ENCODE measurements around the gene CPEB3.
"Not testable (repeated sequence)": the region's sequence is repeated elsewhere in the genome, so short reads cannot be mapped to it uniquely, and the experiment has no call there.

The CPEB3 gene

GRCh38 chr10:92150823-92151222, 140.1 kb downstream of the CPEB3 start:
- peaks cover 7% of the 10 kb centered on the region for H3K4me1 Mint-ChIP-seq (ENCODE audit: low read depth)
- no peaks in the 10 kb centered on the region for H3K27me3 Mint-ChIP-seq
- H3K27ac Mint-ChIP-seq, result no peak overlapping the region
- H3K9me3 Mint-ChIP-seq, result no peaks in the 10 kb centered on the region
- H3K4me3 Mint-ChIP-seq, result no peak overlapping the region
- no peaks in the 10 kb centered on the region for H3K36me3 Mint-ChIP-seq (ENCODE audit: low read depth)

GRCh38 chr10:92149261-92149660, 141.6 kb downstream of the CPEB3 start:
- Mint-ChIP-seq H3K4me1 (ENCODE audit: low read depth) (peaks cover 15% of the 10 kb centered on the region), H3K36me3 (ENCODE audit: low read depth) (no peaks in the 10 kb centered on the region), H3K4me3 (no peak overlapping the region), H3K9me3 (no peaks in the 10 kb centered on the region), H3K27me3 (no peaks in the 10 kb centered on the region), H3K27ac (no peak overlapping the region)

- H3K27ac Mint-ChIP-seq, result no peak overlapping the region
- no peak overlapping the region for H3K4me3 Mint-ChIP-seq
- no peaks in the 10 kb centered on the region for H3K9me3 Mint-ChIP-seq
- H3K4me1 Mint-ChIP-seq (ENCODE audit: low read depth), result peaks cover 26% of the 10 kb centered on the region
- peaks cover 4% of the 10 kb centered on the region for H3K36me3 Mint-ChIP-seq (ENCODE audit: low read depth)
- H3K27me3 Mint-ChIP-seq, result no peaks in the 10 kb centered on the region
Measured at GRCh38 chr10:92146781-92147180, 144.1 kb downstream of the CPEB3 start.

- H3K9me3 Mint-ChIP-seq, result no peaks in the 10 kb centered on the region
- no peak overlapping the region for H3K4me3 Mint-ChIP-seq
- no peak overlapping the region for H3K27ac Mint-ChIP-seq
- H3K4me1 Mint-ChIP-seq (ENCODE audit: low read depth), result peaks cover 26% of the 10 kb centered on the region
- H3K36me3 Mint-ChIP-seq (ENCODE audit: low read depth), result peaks cover 4% of the 10 kb centered on the region
- H3K27me3 Mint-ChIP-seq, result no peaks in the 10 kb centered on the region
Measured at GRCh38 chr10:92146107-92146506, 144.8 kb downstream of the CPEB3 start.

- H3K9me3 Mint-ChIP-seq, result no peaks in the 10 kb centered on the region
- H3K27me3 Mint-ChIP-seq, result no peaks in the 10 kb centered on the region
- no peak overlapping the region for H3K27ac Mint-ChIP-seq
- H3K4me3 Mint-ChIP-seq, result no peak overlapping the region
- peaks cover 26% of the 10 kb centered on the region for H3K4me1 Mint-ChIP-seq (ENCODE audit: low read depth)
- peaks cover 15% of the 10 kb centered on the region for H3K36me3 Mint-ChIP-seq (ENCODE audit: low read depth)
Measured at GRCh38 chr10:92142949-92143348, 147.9 kb downstream of the CPEB3 start.

- H3K27me3 Mint-ChIP-seq, result no peaks in the 10 kb centered on the region
- H3K27ac Mint-ChIP-seq, result no peak overlapping the region
- no peak overlapping the region for H3K4me3 Mint-ChIP-seq
- H3K9me3 Mint-ChIP-seq, result no peaks in the 10 kb centered on the region
- peaks cover 26% of the 10 kb centered on the region for H3K4me1 Mint-ChIP-seq (ENCODE audit: low read depth)
- peaks cover 16% of the 10 kb centered on the region for H3K36me3 Mint-ChIP-seq (ENCODE audit: low read depth)
Measured at GRCh38 chr10:92142512-92142911, 148.4 kb downstream of the CPEB3 start.

GRCh38 chr10:92141147-92141546, 149.7 kb downstream of the CPEB3 start:
- not testable (repeated sequence) for H3K27me3 Mint-ChIP-seq, H3K27ac Mint-ChIP-seq, H3K9me3 Mint-ChIP-seq, H3K4me3 Mint-ChIP-seq
- Mint-ChIP-seq H3K36me3 (ENCODE audit: low read depth) (peaks cover 19% of the 10 kb centered on the region), H3K4me1 (ENCODE audit: low read depth) (peaks cover 21% of the 10 kb centered on the region)

- H3K27me3 Mint-ChIP-seq; H3K27ac Mint-ChIP-seq; H3K9me3 Mint-ChIP-seq; H3K4me1 Mint-ChIP-seq (ENCODE audit: low read depth); H3K4me3 Mint-ChIP-seq: not testable (repeated sequence)
- H3K36me3 Mint-ChIP-seq (ENCODE audit: low read depth), result peaks cover 23% of the 10 kb centered on the region
Measured at GRCh38 chr10:92134049-92134448, 156.8 kb downstream of the CPEB3 start.

- Mint-ChIP-seq H3K36me3 (ENCODE audit: low read depth) (peaks cover 14% of the 10 kb centered on the region), H3K27ac (no peak overlapping the region), H3K27me3 (no peaks in the 10 kb centered on the region), H3K9me3 (no peaks in the 10 kb centered on the region), H3K4me1 (ENCODE audit: low read depth) (peaks cover 7% of the 10 kb centered on the region), H3K4me3 (no peak overlapping the region)
Measured at GRCh38 chr10:92131275-92131820, 159.5 kb downstream of the CPEB3 start.

GRCh38 chr10:92130622-92131274, 160.1 kb downstream of the CPEB3 start:
- Mint-ChIP-seq H3K36me3 (ENCODE audit: low read depth) (peaks cover 9% of the 10 kb centered on the region), H3K4me3 (no peak overlapping the region), H3K27ac (no peak overlapping the region), H3K9me3 (no peaks in the 10 kb centered on the region), H3K4me1 (ENCODE audit: low read depth) (peaks cover 7% of the 10 kb centered on the region), H3K27me3 (no peaks in the 10 kb centered on the region)

- H3K27ac Mint-ChIP-seq, result no peak overlapping the region
- H3K36me3 Mint-ChIP-seq (ENCODE audit: low read depth), result no peaks in the 10 kb centered on the region
- H3K9me3 Mint-ChIP-seq, result no peaks in the 10 kb centered on the region
- H3K4me1 Mint-ChIP-seq (ENCODE audit: low read depth), result no peaks in the 10 kb centered on the region
- no peak overlapping the region for H3K4me3 Mint-ChIP-seq
- H3K27me3 Mint-ChIP-seq, result no peaks in the 10 kb centered on the region
Measured at GRCh38 chr10:92126100-92126650, 164.7 kb downstream of the CPEB3 start.

- H3K27me3 Mint-ChIP-seq, result no peaks in the 10 kb centered on the region
- H3K4me3 Mint-ChIP-seq, result no peak overlapping the region
- no peaks in the 10 kb centered on the region for H3K4me1 Mint-ChIP-seq (ENCODE audit: low read depth)
- no peaks in the 10 kb centered on the region for H3K9me3 Mint-ChIP-seq
- no peaks in the 10 kb centered on the region for H3K36me3 Mint-ChIP-seq (ENCODE audit: low read depth)
- no peak overlapping the region for H3K27ac Mint-ChIP-seq
Measured at GRCh38 chr10:92125144-92125543, 165.7 kb downstream of the CPEB3 start.

GRCh38 chr10:92124616-92125143, 166.2 kb downstream of the CPEB3 start:
- no peaks in the 10 kb centered on the region for H3K27me3 Mint-ChIP-seq

GRCh38 chr10:92124020-92124419, 166.9 kb downstream of the CPEB3 start:
- Mint-ChIP-seq H3K27ac (no peak overlapping the region), H3K36me3 (ENCODE audit: low read depth) (no peaks in the 10 kb centered on the region), H3K4me3 (no peak overlapping the region), H3K4me1 (ENCODE audit: low read depth) (no peaks in the 10 kb centered on the region), H3K9me3 (no peaks in the 10 kb centered on the region), H3K27me3 (no peaks in the 10 kb centered on the region)

More at GRCh38 chr10:92124616-92125143, 166.2 kb downstream of the CPEB3 start:
- Mint-ChIP-seq H3K4me3 (no peak overlapping the region), H3K4me1 (ENCODE audit: low read depth) (no peaks in the 10 kb centered on the region), H3K27ac (no peak overlapping the region), H3K9me3 (no peaks in the 10 kb centered on the region), H3K36me3 (ENCODE audit: low read depth) (no peaks in the 10 kb centered on the region)

- Mint-ChIP-seq H3K27me3 (no peaks in the 10 kb centered on the region), H3K4me3 (no peak overlapping the region), H3K4me1 (ENCODE audit: low read depth) (no peaks in the 10 kb centered on the region), H3K36me3 (ENCODE audit: low read depth) (no peaks in the 10 kb centered on the region), H3K9me3 (no peaks in the 10 kb centered on the region), H3K27ac (no peak overlapping the region)
Measured at GRCh38 chr10:92122941-92123450, 167.9 kb downstream of the CPEB3 start.
